ENCODE data around the gene LARP6.

The LARP6 gene

GRCh38 chr15:70793694-70794093, 60.3 kb downstream of the LARP6 start:
- no peak for DNase-seq (ENCODE audit: low read depth)

GRCh38 chr15:70792171-70792573, 61.8 kb downstream of the LARP6 start:
- DNase-seq (ENCODE audit: low read depth) = no peak

GRCh38 chr15:70791259-70791658, 62.7 kb downstream of the LARP6 start:
- DNase-seq (ENCODE audit: low read depth) = no peak

- DNase-seq (ENCODE audit: low read depth) = no peak
Observed at GRCh38 chr15:70789213-70789612, 64.7 kb downstream of the LARP6 start.

GRCh38 chr15:70788114-70789049, 65.6 kb downstream of the LARP6 start:
- DNase-seq (ENCODE audit: low read depth) = no peak

GRCh38 chr15:70786996-70787395, 67.0 kb downstream of the LARP6 start:
- DNase-seq (ENCODE audit: low read depth) = no peak

- DNase-seq (ENCODE audit: low read depth) = no peak
Observed at GRCh38 chr15:70783610-70784022, 70.3 kb downstream of the LARP6 start.

- DNase-seq (ENCODE audit: low read depth) = no peak
Observed at GRCh38 chr15:70783041-70783440, 70.9 kb downstream of the LARP6 start.

- no peak for DNase-seq (ENCODE audit: low read depth)
Observed at GRCh38 chr15:70781236-70781635, 72.7 kb downstream of the LARP6 start.
